ENCODE measurements around the gene SMIM30. TPM values are rescaled to one million over a fixed set of nuclear protein-coding genes. Genes with fewer than 3 reads are reported as not detected.
"Not testable (repeated sequence)": the region's sequence is repeated elsewhere in the genome, so short reads cannot be mapped to it uniquely, and the experiment has no call there.

SMIM30 gene
- total RNA-seq, 1 experiment from 2014 or later = 50.4 TPM

GRCh38 chr7:113125728-113126127, 7.4 kb upstream of the SMIM30 start:
- H3K79me2 ChIP-seq (ENCODE audit: low read length) = no peaks in the 10 kb centered on the region
- H4K20me1 ChIP-seq (ENCODE audit: insufficient read depth, low read depth, low read length) = no peaks in the 10 kb centered on the region
- no peak overlapping the region for H2AFZ ChIP-seq (ENCODE audit: low read length)
- peaks cover 45% of the 10 kb centered on the region for H3K4me1 ChIP-seq (ENCODE audit: low read length)
- H3K27ac ChIP-seq (ENCODE audit: low read length) = no peak overlapping the region
- no peaks in the 10 kb centered on the region for H3K27me3 ChIP-seq (ENCODE audit: low read length)
- no peak for DNase-seq
- 0 out of 2 replicates have a peak, but pooled peaks cover 3% of the 10 kb centered on the region for H3K9me2 ChIP-seq (replicated peaks; ENCODE audit: insufficient read depth, low read length)
- no peaks in the 10 kb centered on the region for H3K36me3 ChIP-seq (ENCODE audit: insufficient read depth, low read length)
- H3K4me3 ChIP-seq (ENCODE audit: low read length) = no peak overlapping the region
- no peak overlapping the region for H3K4me2 ChIP-seq (ENCODE audit: low read depth, low read length, poor library complexity, severe bottlenecking)
- H3K9me3 ChIP-seq (ENCODE audit: low read length) = no peaks in the 10 kb centered on the region
- H3K9ac ChIP-seq (ENCODE audit: low read length) = no peak overlapping the region

- H4K20me1 ChIP-seq (ENCODE audit: insufficient read depth, low read depth, low read length) = no peaks in the 10 kb centered on the region
- no peaks in the 10 kb centered on the region for H3K27me3 ChIP-seq (ENCODE audit: low read length)
- DNase-seq = peak; percentile 91
- H3K4me1 ChIP-seq (ENCODE audit: low read length) = peaks cover 61% of the 10 kb centered on the region
- no peaks in the 10 kb centered on the region for H3K9me3 ChIP-seq (ENCODE audit: low read length)
- peak overlapping the region; percentile 63 for H3K9ac ChIP-seq (ENCODE audit: low read length)
- H3K4me2 ChIP-seq (ENCODE audit: low read depth, low read length, poor library complexity, severe bottlenecking) = peak overlapping the region; percentile 76
- peak overlapping the region; percentile 97 for H3K27ac ChIP-seq (ENCODE audit: low read length)
- H2AFZ ChIP-seq (ENCODE audit: low read length) = peak overlapping the region; percentile 85
- H3K79me2 ChIP-seq (ENCODE audit: low read length) = no peaks in the 10 kb centered on the region
- H3K4me3 ChIP-seq (ENCODE audit: low read length) = peak overlapping the region; percentile 45
- no peaks in the 10 kb centered on the region for H3K36me3 ChIP-seq (ENCODE audit: insufficient read depth, low read length)
- 0 out of 2 replicates have a peak, but pooled peaks cover 3% of the 10 kb centered on the region for H3K9me2 ChIP-seq (replicated peaks; ENCODE audit: insufficient read depth, low read length)
Observed at GRCh38 chr7:113122744-113123143, 4.4 kb upstream of the SMIM30 start.

DNA sequence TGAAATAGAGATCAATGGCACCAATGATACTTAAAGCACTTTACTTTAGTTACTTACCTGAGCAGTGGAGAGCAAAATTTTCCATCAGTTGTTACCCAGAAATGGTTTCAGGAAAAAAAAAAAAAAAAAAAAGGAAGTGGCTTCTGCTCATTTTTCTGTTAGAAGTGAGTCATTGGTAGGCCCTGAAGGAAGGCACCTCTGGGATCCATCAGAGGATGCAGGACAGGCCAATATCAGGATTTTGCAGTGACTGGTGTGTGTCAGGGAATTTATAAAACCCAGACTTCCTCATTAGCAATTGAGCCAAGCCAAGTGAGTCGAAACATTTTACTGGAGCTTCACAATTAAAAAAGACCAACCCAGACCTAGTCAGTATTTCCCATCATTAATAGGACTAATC, 2.3 kb upstream of the SMIM30 start:
- H3K4me3 ChIP-seq (ENCODE audit: low read length) = no peak overlapping the region
- no peaks in the 10 kb centered on the region for H3K36me3 ChIP-seq (ENCODE audit: insufficient read depth, low read length)
- no peak overlapping the region; the same call in 1 of the 2 replicates for H3K9ac ChIP-seq (ENCODE audit: low read length)
- DNase-seq = peak; percentile 48
- H3K27ac ChIP-seq (ENCODE audit: low read length) = peak overlapping the region; percentile 97
- peaks cover 64% of the 10 kb centered on the region for H3K4me1 ChIP-seq (ENCODE audit: low read length)
- peak overlapping the region; percentile 38 for H2AFZ ChIP-seq (ENCODE audit: low read length)
- no peaks in the 10 kb centered on the region for H3K9me3 ChIP-seq (ENCODE audit: low read length)
- no peaks in the 10 kb centered on the region for H4K20me1 ChIP-seq (ENCODE audit: insufficient read depth, low read depth, low read length)
- 0 out of 2 replicates have a peak, but pooled peaks cover 2% of the 10 kb centered on the region for H3K79me2 ChIP-seq (ENCODE audit: low read length)
- no peaks in the 10 kb centered on the region for H3K27me3 ChIP-seq (ENCODE audit: low read length)
- H3K4me2 ChIP-seq (ENCODE audit: low read depth, low read length, poor library complexity, severe bottlenecking) = peak overlapping the region; percentile 76
- H3K9me2 ChIP-seq (replicated peaks; ENCODE audit: insufficient read depth, low read length) = 0 out of 2 replicates have a peak, but pooled peaks cover 3% of the 10 kb centered on the region

GRCh38 chr7:113119429-113119828, 1.1 kb upstream of the SMIM30 start:
- no peak for DNase-seq
- H3K9me3 ChIP-seq (ENCODE audit: low read length) = no peaks in the 10 kb centered on the region
- peak overlapping the region; percentile 31; the same call in 1 of the 2 replicates for H2AFZ ChIP-seq (ENCODE audit: low read length)

DNA sequence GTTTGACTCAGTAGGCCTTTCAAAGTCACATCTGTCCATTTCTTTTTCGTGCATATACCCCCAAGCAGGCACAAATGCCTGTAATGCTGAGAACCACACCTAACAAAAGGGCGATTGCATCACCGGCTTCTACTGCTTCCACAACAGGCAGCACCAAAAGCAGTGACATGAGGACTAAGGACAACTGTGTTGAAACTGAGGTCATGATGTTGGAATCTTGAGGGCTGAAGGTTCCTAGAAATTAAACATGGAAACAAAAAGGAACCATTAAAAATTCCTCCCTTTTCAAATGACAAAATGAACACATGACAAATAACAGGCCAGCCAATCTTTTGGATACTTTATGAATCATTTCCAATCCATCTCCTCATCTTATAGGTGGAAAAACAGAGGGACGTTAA, 980 bp downstream of the SMIM30 start:
- peak overlapping the region; percentile 62 for H3K9ac ChIP-seq (ENCODE audit: low read length)
- peak overlapping the region; percentile 30; the same call in 1 of the 2 replicates for H3K27ac ChIP-seq (ENCODE audit: low read length)
- not testable (repeated sequence) for H3K27me3 ChIP-seq (ENCODE audit: low read length); H4K20me1 ChIP-seq (ENCODE audit: insufficient read depth, low read depth, low read length); H3K36me3 ChIP-seq (ENCODE audit: insufficient read depth, low read length); H2AFZ ChIP-seq (ENCODE audit: low read length); H3K9me2 ChIP-seq (replicated peaks; ENCODE audit: insufficient read depth, low read length); DNase-seq; H3K79me2 ChIP-seq (ENCODE audit: low read length); H3K9me3 ChIP-seq (ENCODE audit: low read length)
- peak overlapping the region; percentile 88 for H3K4me2 ChIP-seq (ENCODE audit: low read depth, low read length, poor library complexity, severe bottlenecking)
- H3K4me1 ChIP-seq (ENCODE audit: low read length) = peaks cover 47% of the 10 kb centered on the region
- peak overlapping the region; percentile 72 for H3K4me3 ChIP-seq (ENCODE audit: low read length)

More at GRCh38 chr7:113119429-113119828, 1.1 kb upstream of the SMIM30 start:
- Histone ChIP-seq H3K4me2 (ENCODE audit: low read depth, low read length, poor library complexity, severe bottlenecking) (peak overlapping the region; percentile 88), H3K9me2 (replicated peaks; ENCODE audit: insufficient read depth, low read length) (no peaks in the 10 kb centered on the region), H4K20me1 (ENCODE audit: insufficient read depth, low read depth, low read length) (no peaks in the 10 kb centered on the region), H3K4me1 (ENCODE audit: low read length) (peaks cover 64% of the 10 kb centered on the region), H3K4me3 (ENCODE audit: low read length) (no peak overlapping the region), H3K79me2 (ENCODE audit: low read length) (0 out of 2 replicates have a peak, but pooled peaks cover 2% of the 10 kb centered on the region), H3K36me3 (ENCODE audit: insufficient read depth, low read length) (no peaks in the 10 kb centered on the region), H3K27ac (ENCODE audit: low read length) (peak overlapping the region; percentile 97), H3K27me3 (ENCODE audit: low read length) (no peaks in the 10 kb centered on the region), H3K9ac (ENCODE audit: low read length) (no peak overlapping the region)

GRCh38 chr7:113113912-113114311, 4.4 kb downstream of the SMIM30 start:
- Histone ChIP-seq H3K79me2 (ENCODE audit: low read length) (0 out of 2 replicates have a peak, but pooled peaks cover 2% of the 10 kb centered on the region), H3K9ac (ENCODE audit: low read length) (no peak overlapping the region), H3K4me2 (ENCODE audit: low read depth, low read length, poor library complexity, severe bottlenecking) (no peak overlapping the region), H2AFZ (ENCODE audit: low read length) (no peak overlapping the region), H3K36me3 (ENCODE audit: insufficient read depth, low read length) (no peaks in the 10 kb centered on the region), H3K4me1 (ENCODE audit: low read length) (peaks cover 13% of the 10 kb centered on the region), H3K27ac (ENCODE audit: low read length) (no peak overlapping the region), H3K9me2 (replicated peaks; ENCODE audit: insufficient read depth, low read length) (no peaks in the 10 kb centered on the region), H3K9me3 (ENCODE audit: low read length) (no peaks in the 10 kb centered on the region), H4K20me1 (ENCODE audit: insufficient read depth, low read depth, low read length) (no peaks in the 10 kb centered on the region), H3K4me3 (ENCODE audit: low read length) (no peak overlapping the region), H3K27me3 (ENCODE audit: low read length) (no peaks in the 10 kb centered on the region)
- peak; percentile 81 for DNase-seq

GRCh38 chr7:113109718-113110117, 8.6 kb downstream of the SMIM30 start:
- H3K36me3 ChIP-seq (ENCODE audit: insufficient read depth, low read length) = no peaks in the 10 kb centered on the region
- no peak overlapping the region for H3K9ac ChIP-seq (ENCODE audit: low read length)
- no peaks in the 10 kb centered on the region for H4K20me1 ChIP-seq (ENCODE audit: insufficient read depth, low read depth, low read length)
- H3K4me2 ChIP-seq (ENCODE audit: low read depth, low read length, poor library complexity, severe bottlenecking) = no peak overlapping the region
- H3K27ac ChIP-seq (ENCODE audit: low read length) = no peak overlapping the region
- no peaks in the 10 kb centered on the region for H3K79me2 ChIP-seq (ENCODE audit: low read length)
- H3K9me2 ChIP-seq (replicated peaks; ENCODE audit: insufficient read depth, low read length) = no peaks in the 10 kb centered on the region
- H3K4me3 ChIP-seq (ENCODE audit: low read length) = no peak overlapping the region
- H3K9me3 ChIP-seq (ENCODE audit: low read length) = no peaks in the 10 kb centered on the region
- DNase-seq = no peak
- H2AFZ ChIP-seq (ENCODE audit: low read length) = no peak overlapping the region
- H3K4me1 ChIP-seq (ENCODE audit: low read length) = no peaks in the 10 kb centered on the region
- H3K27me3 ChIP-seq (ENCODE audit: low read length) = no peaks in the 10 kb centered on the region

DNA sequence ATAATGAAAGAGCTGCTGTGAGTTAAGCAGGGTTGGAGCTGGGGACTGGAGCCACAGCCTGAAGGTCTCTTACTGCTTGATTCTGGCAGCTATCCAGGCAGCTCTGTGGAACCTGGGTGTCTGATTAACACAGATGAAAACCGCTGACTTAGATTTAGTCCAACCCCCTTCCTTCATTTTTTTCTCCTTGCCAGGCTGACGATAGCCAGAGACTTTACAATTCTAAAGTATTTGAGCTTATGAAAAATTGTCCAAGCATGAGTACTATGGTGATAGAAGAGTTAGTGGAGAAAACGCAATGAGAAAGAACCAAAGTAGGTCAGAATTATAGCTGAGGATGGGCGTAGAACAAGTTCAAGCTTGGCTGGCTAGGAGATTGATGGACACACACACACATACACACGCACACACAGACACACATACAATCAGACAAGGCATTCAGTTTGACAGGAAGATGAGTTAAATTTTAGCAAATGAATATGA, 18.2 kb downstream of the SMIM30 start:
- no peaks in the 10 kb centered on the region; the same call in 1 of the 2 replicates for H3K27me3 ChIP-seq (ENCODE audit: low read length)
- no peaks in the 10 kb centered on the region for H3K9me3 ChIP-seq (ENCODE audit: low read length)
- H3K4me1 ChIP-seq (ENCODE audit: low read length) = peaks cover 12% of the 10 kb centered on the region
- no peaks in the 10 kb centered on the region for H3K9me2 ChIP-seq (replicated peaks; ENCODE audit: insufficient read depth, low read length)
- no peaks in the 10 kb centered on the region for H4K20me1 ChIP-seq (ENCODE audit: insufficient read depth, low read depth, low read length)
- DNase-seq = peak; percentile 51
- H3K9ac ChIP-seq (ENCODE audit: low read length) = no peak overlapping the region
- no peaks in the 10 kb centered on the region for H3K79me2 ChIP-seq (ENCODE audit: low read length)
- no peak overlapping the region for H3K27ac ChIP-seq (ENCODE audit: low read length)
- peak overlapping the region; percentile 3 for H3K4me2 ChIP-seq (ENCODE audit: low read depth, low read length, poor library complexity, severe bottlenecking)
- H2AFZ ChIP-seq (ENCODE audit: low read length) = peak overlapping the region; percentile 16; the same call in 1 of the 2 replicates
- H3K4me3 ChIP-seq (ENCODE audit: low read length) = no peak overlapping the region
- H3K36me3 ChIP-seq (ENCODE audit: insufficient read depth, low read length) = no peaks in the 10 kb centered on the region

All from Karpas-422 (cell line).